GM12801 (cell line): ENCODE results near the gene TCF7L1.

Experiments
- CTCF ChIP-seq: IDR thresholded peaks from one replicate; pipeline ENCODE4 v1.5.1; 2011; ENCODE audit warnings: control low read depth; ENCODE audit not compliant: insufficient read length; ENCODE audit errors: extremely low read depth

Gene TCF7L1, protein sequence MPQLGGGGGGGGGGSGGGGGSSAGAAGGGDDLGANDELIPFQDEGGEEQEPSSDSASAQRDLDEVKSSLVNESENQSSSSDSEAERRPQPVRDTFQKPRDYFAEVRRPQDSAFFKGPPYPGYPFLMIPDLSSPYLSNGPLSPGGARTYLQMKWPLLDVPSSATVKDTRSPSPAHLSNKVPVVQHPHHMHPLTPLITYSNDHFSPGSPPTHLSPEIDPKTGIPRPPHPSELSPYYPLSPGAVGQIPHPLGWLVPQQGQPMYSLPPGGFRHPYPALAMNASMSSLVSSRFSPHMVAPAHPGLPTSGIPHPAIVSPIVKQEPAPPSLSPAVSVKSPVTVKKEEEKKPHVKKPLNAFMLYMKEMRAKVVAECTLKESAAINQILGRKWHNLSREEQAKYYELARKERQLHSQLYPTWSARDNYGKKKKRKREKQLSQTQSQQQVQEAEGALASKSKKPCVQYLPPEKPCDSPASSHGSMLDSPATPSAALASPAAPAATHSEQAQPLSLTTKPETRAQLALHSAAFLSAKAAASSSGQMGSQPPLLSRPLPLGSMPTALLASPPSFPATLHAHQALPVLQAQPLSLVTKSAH

DNA sequence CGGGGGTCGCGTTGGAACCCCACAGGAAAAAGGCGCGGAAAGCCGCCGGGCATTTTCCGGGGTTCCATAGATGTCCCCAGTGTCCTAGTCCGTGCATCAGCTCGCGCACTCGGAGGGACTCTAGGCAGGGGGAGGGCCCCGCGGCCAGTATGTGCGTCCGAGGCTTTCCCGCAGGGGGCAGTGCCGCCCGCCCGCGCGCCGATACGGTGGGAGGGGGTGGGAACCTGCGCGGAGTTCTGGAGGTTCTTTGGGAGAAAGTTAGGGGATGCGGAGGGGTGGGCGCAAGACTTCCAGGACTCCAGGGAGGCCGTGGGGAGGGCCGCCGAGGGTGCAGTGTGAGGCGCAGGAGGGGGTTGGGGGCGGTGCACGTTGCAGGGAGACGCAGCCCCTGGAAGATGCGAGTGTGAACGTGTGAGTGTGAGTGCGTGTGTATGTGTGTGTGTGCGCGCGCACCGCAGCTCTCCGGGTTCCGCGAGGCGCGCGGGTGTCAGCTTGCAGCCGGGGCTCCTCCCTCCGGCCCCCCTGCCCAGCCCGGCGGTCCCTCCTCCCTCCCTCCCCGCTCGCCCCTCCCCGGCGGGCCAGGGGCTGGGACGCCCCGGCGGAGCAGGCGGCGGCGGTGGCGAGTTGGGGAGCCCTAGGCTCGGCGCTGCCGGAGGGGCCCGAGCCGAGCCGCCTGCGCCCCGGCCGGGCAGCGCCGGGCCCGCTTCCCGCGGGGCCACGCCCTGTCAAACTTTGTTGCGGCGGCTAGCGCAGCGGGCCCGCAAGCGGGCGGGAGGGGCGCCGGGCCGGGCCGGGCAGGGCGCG is at the start of gene TCF7L1:
Gene TCF7L1, plus strand, starts transcription at position 559 of the 804 bp plus-strand sequence. CDS start 293 bp downstream, outside the sequence.
- no peak for TF ChIP-seq CTCF

DNA sequence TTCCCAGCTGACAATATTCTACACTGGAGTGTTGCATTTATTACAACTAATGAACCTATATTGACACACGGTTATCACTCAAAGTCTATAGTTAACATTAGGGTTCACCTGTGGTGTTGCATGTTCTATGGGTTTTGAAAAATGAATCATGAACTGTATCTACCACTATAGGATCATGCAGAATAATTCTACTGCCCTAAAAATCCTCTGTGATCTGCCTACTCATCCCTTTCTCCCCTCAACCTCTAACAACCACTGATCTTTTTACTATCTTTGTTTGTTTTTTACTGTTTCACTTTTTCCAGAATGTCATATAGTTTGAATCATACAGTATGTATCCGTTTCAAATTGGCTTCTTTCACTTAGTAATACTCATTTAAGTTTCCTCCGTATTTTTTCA is 47.6 kb upstream of the TCF7L1 start:
- TF ChIP-seq CTCF = no peak

GRCh38 chr2:85087541-85087940 is 45.7 kb upstream of the TCF7L1 start:
- TF ChIP-seq CTCF = no peak

GRCh38 chr2:85088921-85089320 is 44.3 kb upstream of the TCF7L1 start:
- no peak for TF ChIP-seq CTCF

- TF ChIP-seq CTCF = no peak
Observed at GRCh38 chr2:85089585-85089984, 43.6 kb upstream of the TCF7L1 start.

GRCh38 chr2:85091838-85092237 is 41.4 kb upstream of the TCF7L1 start:
- no peak for TF ChIP-seq CTCF

- no peak for TF ChIP-seq CTCF
Observed at GRCh38 chr2:85095094-85095493, 38.1 kb upstream of the TCF7L1 start.
